ENCODE results near the gene HOXB5. TPM values are rescaled to one million over a fixed set of nuclear protein-coding genes. Genes with fewer than 3 reads are reported as not detected.

The HOXB5 gene
- total RNA-seq, 1 donor from 2014 or later, result not detected

DNA sequence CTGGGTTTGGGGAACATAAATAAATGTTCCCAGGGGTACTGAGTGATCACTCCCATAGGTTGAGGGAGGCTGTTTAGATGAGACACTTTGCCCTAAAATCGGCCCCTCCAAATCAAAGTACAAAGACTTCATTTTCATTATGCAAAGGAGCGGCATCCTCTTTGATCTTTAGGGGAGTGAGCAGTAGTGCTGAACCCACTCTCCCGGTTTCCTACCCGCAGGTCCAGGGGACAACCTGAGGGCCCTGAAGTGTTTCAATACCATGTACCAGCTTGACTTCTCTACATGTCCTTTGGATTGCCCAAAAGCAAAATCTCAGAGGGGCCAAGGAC, 7.6 kb upstream of the HOXB5 start:
- TF ChIP-seq EZH2 (IDR thresholded peaks at IDR 0.05) (no peak), EZH2phosphoT487 (IDR thresholded peaks at IDR 0.05) (no peak)
- TF ChIP-seq, protein P1, sequence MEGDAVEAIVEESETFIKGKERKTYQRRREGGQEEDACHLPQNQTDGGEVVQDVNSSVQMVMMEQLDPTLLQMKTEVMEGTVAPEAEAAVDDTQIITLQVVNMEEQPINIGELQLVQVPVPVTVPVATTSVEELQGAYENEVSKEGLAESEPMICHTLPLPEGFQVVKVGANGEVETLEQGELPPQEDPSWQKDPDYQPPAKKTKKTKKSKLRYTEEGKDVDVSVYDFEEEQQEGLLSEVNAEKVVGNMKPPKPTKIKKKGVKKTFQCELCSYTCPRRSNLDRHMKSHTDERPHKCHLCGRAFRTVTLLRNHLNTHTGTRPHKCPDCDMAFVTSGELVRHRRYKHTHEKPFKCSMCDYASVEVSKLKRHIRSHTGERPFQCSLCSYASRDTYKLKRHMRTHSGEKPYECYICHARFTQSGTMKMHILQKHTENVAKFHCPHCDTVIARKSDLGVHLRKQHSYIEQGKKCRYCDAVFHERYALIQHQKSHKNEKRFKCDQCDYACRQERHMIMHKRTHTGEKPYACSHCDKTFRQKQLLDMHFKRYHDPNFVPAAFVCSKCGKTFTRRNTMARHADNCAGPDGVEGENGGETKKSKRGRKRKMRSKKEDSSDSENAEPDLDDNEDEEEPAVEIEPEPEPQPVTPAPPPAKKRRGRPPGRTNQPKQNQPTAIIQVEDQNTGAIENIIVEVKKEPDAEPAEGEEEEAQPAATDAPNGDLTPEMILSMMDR (IDR thresholded peaks at IDR 0.05), result no peak
- peaks cover 94% of the 10 kb centered on the region for H4K20me1 ChIP-seq (ENCODE audit: low read depth)
- peaks cover 17% of the 10 kb centered on the region for H3K9me3 Mint-ChIP-seq
- no peaks in the 10 kb centered on the region for H3K79me2 ChIP-seq (ENCODE audit: low read depth)
- H3K27ac ChIP-seq, result no peak overlapping the region
- no peaks in the 10 kb centered on the region for H3K4me1 ChIP-seq
- no peaks in the 10 kb centered on the region for H3K9me3 ChIP-seq (ENCODE audit: low read depth)
- H3K4me3 Mint-ChIP-seq, result no peak overlapping the region
- H3K9ac ChIP-seq, result no peak overlapping the region
- H3K4me1 Mint-ChIP-seq, result peaks cover 2% of the 10 kb centered on the region
- peaks cover 100% of the 10 kb centered on the region for H3K27me3 ChIP-seq
- peaks cover 1% of the 10 kb centered on the region for H3K36me3 Mint-ChIP-seq
- no peak overlapping the region for H3K4me3 ChIP-seq
- H2AFZ ChIP-seq (replicated peaks), result no peak overlapping the region
- H3K27me3 Mint-ChIP-seq (ENCODE audit: insufficient read depth, low read depth), result peaks cover 97% of the 10 kb centered on the region
- no peak overlapping the region for H3K27ac Mint-ChIP-seq
- H3F3A ChIP-seq (ENCODE audit: low read depth), result no peaks in the 10 kb centered on the region
- no peaks in the 10 kb centered on the region for H3K36me3 ChIP-seq
- DNase-seq (ENCODE audit: low spot score), result no peak
- no peak overlapping the region for H3K4me2 ChIP-seq

DNA sequence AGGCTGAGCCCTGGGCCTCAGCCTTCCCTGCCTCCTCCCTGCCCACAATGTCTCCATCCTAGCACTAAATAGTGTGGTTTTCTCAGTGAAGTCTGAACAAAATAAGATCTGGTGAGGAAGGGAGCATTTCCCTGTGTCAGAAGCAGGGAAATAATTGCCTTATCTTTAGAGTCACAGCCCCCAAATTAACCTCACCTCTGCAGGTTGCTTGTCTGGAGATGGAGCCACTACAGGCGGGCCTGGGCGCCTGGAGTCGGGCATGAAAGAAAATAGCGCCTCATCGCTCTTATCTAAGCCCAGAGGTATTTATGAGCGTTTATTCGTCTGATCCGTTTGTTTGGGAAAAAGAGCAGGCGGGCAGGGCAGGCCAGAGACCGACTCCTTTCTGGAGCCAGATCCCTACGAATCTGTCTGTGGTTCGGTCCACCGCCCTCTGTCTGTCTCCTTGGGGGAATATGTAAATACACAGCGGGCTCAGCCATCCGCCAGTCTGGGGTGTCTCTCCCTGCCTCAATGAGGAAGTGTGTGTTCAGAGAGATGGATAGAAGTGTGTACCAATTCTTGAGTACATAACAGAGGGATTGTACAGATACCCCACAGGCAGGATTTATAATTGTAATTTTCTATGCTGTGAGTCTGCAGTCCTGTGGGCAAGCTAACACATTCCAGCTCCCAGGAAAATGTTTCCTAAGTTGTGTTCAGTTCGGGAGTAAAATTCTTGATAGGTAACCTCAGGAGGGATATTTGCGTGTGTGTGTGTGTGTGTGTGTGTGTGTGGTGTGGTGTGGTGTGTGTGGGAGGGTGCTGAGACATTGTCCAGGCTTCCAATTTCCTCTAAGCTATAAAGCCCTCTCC, 6.9 kb upstream of the HOXB5 start:
- Histone ChIP-seq H3K27ac (no peak overlapping the region), H2AFZ (replicated peaks) (no peak overlapping the region), H3K9me3 (ENCODE audit: low read depth) (no peaks in the 10 kb centered on the region), H3K36me3 (no peaks in the 10 kb centered on the region), H4K20me1 (ENCODE audit: low read depth) (peaks cover 96% of the 10 kb centered on the region), H3F3A (ENCODE audit: low read depth) (no peaks in the 10 kb centered on the region), H3K27me3 (peaks cover 100% of the 10 kb centered on the region), H3K4me1 (no peaks in the 10 kb centered on the region), H3K4me2 (no peak overlapping the region), H3K9ac (no peak overlapping the region), H3K4me3 (no peak overlapping the region), H3K79me2 (ENCODE audit: low read depth) (no peaks in the 10 kb centered on the region)
- Mint-ChIP-seq H3K4me3 (no peak overlapping the region), H3K27ac (no peak overlapping the region), H3K4me1 (peaks cover 2% of the 10 kb centered on the region), H3K9me3 (peaks cover 17% of the 10 kb centered on the region), H3K36me3 (peaks cover 1% of the 10 kb centered on the region), H3K27me3 (ENCODE audit: insufficient read depth, low read depth) (peaks cover 97% of the 10 kb centered on the region)
- TF ChIP-seq EZH2phosphoT487 (IDR thresholded peaks at IDR 0.05) (peak; percentile 52), EZH2 (IDR thresholded peaks at IDR 0.05) (peak; percentile 76)
- TF ChIP-seq, protein P1 (IDR thresholded peaks at IDR 0.05), result no peak
- no peak for DNase-seq (ENCODE audit: low spot score)

DNA sequence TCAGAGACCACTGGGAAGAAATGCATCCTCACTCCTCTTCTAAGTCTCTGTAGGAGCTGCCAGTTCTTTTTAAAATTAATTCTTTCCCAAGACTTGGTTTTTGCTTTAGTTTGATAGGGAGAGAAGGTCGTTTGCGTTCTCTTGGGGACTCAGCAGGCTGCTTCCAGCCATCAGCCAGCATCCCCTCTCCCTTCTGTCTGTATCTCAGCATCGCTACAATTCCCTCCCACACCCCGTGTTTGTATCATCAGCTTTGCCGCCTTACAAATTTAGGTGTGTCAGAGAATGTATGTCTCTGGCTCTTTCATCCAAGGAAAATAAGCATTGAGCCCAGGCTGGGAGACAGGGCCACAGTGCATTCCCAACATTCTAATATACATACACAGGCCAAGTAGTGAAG, 5.8 kb upstream of the HOXB5 start:
- no peak for DNase-seq (ENCODE audit: low spot score)
- H3K27me3 Mint-ChIP-seq (ENCODE audit: insufficient read depth, low read depth), result peaks cover 97% of the 10 kb centered on the region
- no peaks in the 10 kb centered on the region for H3K36me3 ChIP-seq
- H3K27ac ChIP-seq, result no peak overlapping the region
- TF ChIP-seq, protein P1 (IDR thresholded peaks at IDR 0.05), result no peak
- no peak for TF ChIP-seq EZH2 (IDR thresholded peaks at IDR 0.05)
- peaks cover 96% of the 10 kb centered on the region for H4K20me1 ChIP-seq (ENCODE audit: low read depth)
- peaks cover 2% of the 10 kb centered on the region for H3K4me1 Mint-ChIP-seq
- no peak overlapping the region for H3K9ac ChIP-seq
- no peak overlapping the region for H3K4me3 Mint-ChIP-seq
- H3F3A ChIP-seq (ENCODE audit: low read depth), result no peaks in the 10 kb centered on the region
- H3K9me3 ChIP-seq (ENCODE audit: low read depth), result no peaks in the 10 kb centered on the region
- H3K9me3 Mint-ChIP-seq, result peaks cover 10% of the 10 kb centered on the region
- H3K36me3 Mint-ChIP-seq, result peaks cover 1% of the 10 kb centered on the region
- H3K27ac Mint-ChIP-seq, result no peak overlapping the region
- no peaks in the 10 kb centered on the region for H3K4me1 ChIP-seq
- H3K4me3 ChIP-seq, result no peak overlapping the region
- H3K4me2 ChIP-seq, result no peak overlapping the region
- H3K79me2 ChIP-seq (ENCODE audit: low read depth), result no peaks in the 10 kb centered on the region
- no peak overlapping the region for H2AFZ ChIP-seq (replicated peaks)
- peaks cover 100% of the 10 kb centered on the region for H3K27me3 ChIP-seq
